Measurements from ENCODE around the gene FXR2. TPM values are rescaled to one million over a fixed set of nuclear protein-coding genes. Genes with fewer than 3 reads are reported as not detected.
A peak's percentile ranks its signal among the peaks of the same experiment; 100 is the strongest.
"Not testable (repeated sequence)": the region's sequence is repeated elsewhere in the genome, so short reads cannot be mapped to it uniquely, and the experiment has no call there.

The FXR2 gene
- total RNA-seq, 1 experiment from 2014 or later: 35.1 TPM

- CTCF ChIA-PET: interaction anchor here (0.6 to 3.0 kb wide), 14 partner anchors 9 to 447 kb away, joined by 3 to 41 read pairs (median 7); partner anchors contain the start of genes EFNB3, FXR2, SOX15 and TP53
- Mint-ChIP-seq H3K27ac (peak overlapping the region; percentile 25), H3K4me3 (peak overlapping the region; percentile 85), H3K27me3 (ENCODE audit: low read depth) (no peaks in the 10 kb centered on the region), H3K36me3 (peaks cover 4% of the 10 kb centered on the region), H3K4me1 (peaks cover 9% of the 10 kb centered on the region), H3K9me3 (no peaks in the 10 kb centered on the region)
- DNase-seq (ENCODE audit: low spot score) (no peak), ATAC-seq (no peak)
- POLR2A ChIA-PET: interaction anchor here (1.0 to 3.1 kb wide), 9 partner anchors 11 to 148 kb away, joined by 3 to 40 read pairs (median 9); partner anchors contain the start of genes ATP1B2, DNAH2, MPDU1 and SOX15
- TF ChIP-seq NFE2L1 (CRISPR knock-in tag; IDR thresholded peaks at IDR 0.05) (no peak), ZSCAN18 (CRISPR knock-in tag; IDR thresholded peaks at IDR 0.05) (no peak), KAT7 (CRISPR knock-in tag; IDR thresholded peaks at IDR 0.05; ENCODE audit: borderline replicate concordance) (no peak), NFATC4 (CRISPR knock-in tag; IDR thresholded peaks at IDR 0.05) (no peak), ZNF671 (CRISPR knock-in tag; IDR thresholded peaks at IDR 0.05) (no peak), PRRX2 (CRISPR knock-in tag; IDR thresholded peaks at IDR 0.05) (no peak), TEAD1 (CRISPR knock-in tag; IDR thresholded peaks at IDR 0.05) (no peak), MLX (CRISPR knock-in tag; IDR thresholded peaks at IDR 0.05) (no peak), SMAD4 (CRISPR knock-in tag; IDR thresholded peaks at IDR 0.05) (no peak), USF2 (CRISPR knock-in tag; IDR thresholded peaks at IDR 0.05) (no peak), E2F4 (CRISPR knock-in tag; IDR thresholded peaks at IDR 0.05; ENCODE audit: borderline replicate concordance, low read depth) (no peak), ATF1 (CRISPR knock-in tag; IDR thresholded peaks at IDR 0.05) (no peak), GRHL2 (CRISPR knock-in tag; IDR thresholded peaks at IDR 0.05; ENCODE audit: insufficient replicate concordance, severe bottlenecking) (no peak), SP1 (CRISPR knock-in tag; conservative IDR thresholded peaks at IDR 0.05) (no peak), ATF2 (CRISPR knock-in tag; IDR thresholded peaks at IDR 0.05; ENCODE audit: borderline replicate concordance, low read depth) (no peak), SMAD3 (CRISPR knock-in tag; IDR thresholded peaks at IDR 0.05; ENCODE audit: borderline replicate concordance) (no peak), E2F1 (CRISPR knock-in tag; IDR thresholded peaks at IDR 0.05) (no peak)
These were observed 12.2 kb upstream of the FXR2 start for GRCh38 chr17:7626956-7627249.

- ATAC-seq (no peak), DNase-seq (ENCODE audit: low spot score) (no peak)
- ChIA-PET CTCF (interaction anchor here (2.1 to 3.0 kb wide), 6 partner anchors 10 to 61 kb away, joined by 8 to 41 read pairs (median 28); partner anchors contain the start of genes FXR2, SOX15, TP53 and WRAP53), POLR2A (interaction anchor here (1.0 to 3.1 kb wide), 3 partner anchors 30 to 147 kb away, joined by 3 to 40 read pairs (median 20); partner anchors contain the start of genes TP53 and WRAP53)
- TF ChIP-seq ZBTB21 (CRISPR knock-in tag; IDR thresholded peaks at IDR 0.05; ENCODE audit: borderline replicate concordance): no peak
- no peaks in the 10 kb centered on the region for H3K9me3 Mint-ChIP-seq
- H3K27ac Mint-ChIP-seq: no peak overlapping the region
- H3K4me3 Mint-ChIP-seq: peak overlapping the region; percentile 85
- H3K36me3 Mint-ChIP-seq: peaks cover 4% of the 10 kb centered on the region
- H3K4me1 Mint-ChIP-seq: peaks cover 9% of the 10 kb centered on the region
- no peaks in the 10 kb centered on the region for H3K27me3 Mint-ChIP-seq (ENCODE audit: low read depth)
These were observed 11.6 kb upstream of the FXR2 start for GRCh38 chr17:7626307-7626706.

GRCh38 chr17:7625749-7626148, 11.1 kb upstream of the FXR2 start:
- peak overlapping the region; percentile 85; the same call in 1 of the 2 replicates for H3K4me3 Mint-ChIP-seq
- POLR2A ChIA-PET; H3K9me3 Mint-ChIP-seq; DNase-seq (ENCODE audit: low spot score); ATAC-seq; H3K4me1 Mint-ChIP-seq; H3K27me3 Mint-ChIP-seq (ENCODE audit: low read depth); H3K36me3 Mint-ChIP-seq; H3K27ac Mint-ChIP-seq: not testable (repeated sequence)
- CTCF ChIA-PET: interaction anchor here (0.5 to 3.0 kb wide), 3 partner anchors 10 to 48 kb away, joined by 4 to 29 read pairs (median 8); partner anchors contain the start of gene SOX15
